ENCODE data around the gene FSTL3. TPM values are rescaled to one million over a fixed set of nuclear protein-coding genes. Genes with fewer than 3 reads are reported as not detected.

FSTL3 gene
- total RNA-seq, 1 experiment from 2014 or later: 6.8 TPM

DNA sequence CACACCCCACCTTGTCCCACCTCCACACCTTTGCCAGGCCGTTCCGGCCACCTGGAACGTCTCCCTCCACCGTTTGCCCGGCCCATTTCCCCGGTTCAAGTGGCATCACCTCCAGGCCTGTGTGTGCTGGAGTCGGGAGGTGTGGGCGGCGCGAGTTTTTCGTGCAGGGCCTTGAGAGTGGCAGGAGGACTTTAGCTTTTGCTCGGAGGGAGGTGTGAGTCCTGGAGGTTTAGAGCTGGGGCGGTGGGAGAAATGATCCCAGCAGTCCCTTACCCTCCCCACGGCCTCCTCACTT lies 28.2 kb downstream of the FSTL3 start:
- Histone ChIP-seq H4K8ac (replicated peaks; ENCODE audit: insufficient read length, low read depth, low read length) (no peak overlapping the region), H3K4me2 (ENCODE audit: insufficient read depth, insufficient read length, low read length) (peak overlapping the region; percentile 35), H3K23ac (ENCODE audit: insufficient read length, low read depth, low read length) (no peak overlapping the region), H3K27ac (ENCODE audit: insufficient read length, low read depth, low read length) (no peak overlapping the region), H3K79me2 (ENCODE audit: insufficient read depth, low read length) (no peaks in the 10 kb centered on the region), H3K27me3 (ENCODE audit: insufficient read depth, low read length) (no peaks in the 10 kb centered on the region), H2AK5ac (ENCODE audit: insufficient read length, low read length) (no peak overlapping the region), H2BK20ac (ENCODE audit: low read depth, low read length, poor library complexity, severe bottlenecking) (no peak overlapping the region), H3K18ac (ENCODE audit: insufficient read length, low read depth, low read length) (no peak overlapping the region), H3K4ac (ENCODE audit: low read depth, low read length) (no peak overlapping the region), H3K56ac (ENCODE audit: insufficient read length, low read depth, low read length) (no peak overlapping the region), H2BK120ac (ENCODE audit: low read depth, low read length, poor library complexity, severe bottlenecking) (no peak overlapping the region), H4K91ac (ENCODE audit: insufficient read length, low read depth, low read length) (no peak overlapping the region), H4K20me1 (ENCODE audit: control insufficient read depth, insufficient read depth, insufficient read length) (no peaks in the 10 kb centered on the region), H3K14ac (ENCODE audit: insufficient read depth, low read length) (no peak overlapping the region), H3K23me2 (ENCODE audit: insufficient read length, low read depth, low read length, poor library complexity, severe bottlenecking) (peaks cover 3% of the 10 kb centered on the region), H3K9ac (ENCODE audit: extremely low read depth, insufficient read length, low read length) (no peak overlapping the region), H2BK15ac (ENCODE audit: low read depth, low read length) (no peak overlapping the region), H2BK5ac (ENCODE audit: insufficient read length, low read length) (no peak overlapping the region), H2BK12ac (ENCODE audit: insufficient read length, low read depth, low read length) (no peak overlapping the region), H3K79me1 (ENCODE audit: insufficient read depth, low read depth, low read length, poor library complexity, severe bottlenecking) (no peaks in the 10 kb centered on the region), H3K4me1 (ENCODE audit: insufficient read depth, low read length) (no peaks in the 10 kb centered on the region; the same call in 1 of the 2 replicates), H4K5ac (ENCODE audit: insufficient read length, low read depth, low read length) (no peak overlapping the region), H3K9me3 (ENCODE audit: control insufficient read depth, low read depth, low read length) (no peaks in the 10 kb centered on the region), H2AFZ (ENCODE audit: low read length) (no peak overlapping the region), H3T11ph (ENCODE audit: low read length) (no peak overlapping the region)
- Mint-ChIP-seq H3K27me3 (ENCODE audit: low read depth) (peaks cover 19% of the 10 kb centered on the region), H3K36me3 (ENCODE audit: insufficient read depth in 1 of 3, low read depth in 3 of 3) (peaks cover 0 to 5% (median 3%) of the 10 kb centered on the region in 3 experiments; a peak in 3 of 7 replicates), H3K27ac (no peak overlapping the region), H3K4me3 (peak overlapping the region; percentile 38 to 60; a peak in 4 of 5 replicates), H3K4me1 (peaks cover 3 to 7% of the 10 kb centered on the region in 2 experiments; a peak in 3 of 4 replicates), H3K9me3 (peaks cover 8 to 9% of the 10 kb centered on the region in 2 experiments)
- DNase-seq: no peak
- WGBS (ENCODE audit: extremely low coverage, insufficient read length, low lambda C conversion rate): no CpG with 5 or more reads among the region's 14 CpGs
- TF ChIP-seq, protein P1, sequence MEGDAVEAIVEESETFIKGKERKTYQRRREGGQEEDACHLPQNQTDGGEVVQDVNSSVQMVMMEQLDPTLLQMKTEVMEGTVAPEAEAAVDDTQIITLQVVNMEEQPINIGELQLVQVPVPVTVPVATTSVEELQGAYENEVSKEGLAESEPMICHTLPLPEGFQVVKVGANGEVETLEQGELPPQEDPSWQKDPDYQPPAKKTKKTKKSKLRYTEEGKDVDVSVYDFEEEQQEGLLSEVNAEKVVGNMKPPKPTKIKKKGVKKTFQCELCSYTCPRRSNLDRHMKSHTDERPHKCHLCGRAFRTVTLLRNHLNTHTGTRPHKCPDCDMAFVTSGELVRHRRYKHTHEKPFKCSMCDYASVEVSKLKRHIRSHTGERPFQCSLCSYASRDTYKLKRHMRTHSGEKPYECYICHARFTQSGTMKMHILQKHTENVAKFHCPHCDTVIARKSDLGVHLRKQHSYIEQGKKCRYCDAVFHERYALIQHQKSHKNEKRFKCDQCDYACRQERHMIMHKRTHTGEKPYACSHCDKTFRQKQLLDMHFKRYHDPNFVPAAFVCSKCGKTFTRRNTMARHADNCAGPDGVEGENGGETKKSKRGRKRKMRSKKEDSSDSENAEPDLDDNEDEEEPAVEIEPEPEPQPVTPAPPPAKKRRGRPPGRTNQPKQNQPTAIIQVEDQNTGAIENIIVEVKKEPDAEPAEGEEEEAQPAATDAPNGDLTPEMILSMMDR (conservative IDR thresholded peaks at IDR 0.05): no peak

Data from H9 (cell line).